Measurements from ENCODE around the gene DYNLT4. TPM values are rescaled to one million over a fixed set of nuclear protein-coding genes. Genes with fewer than 3 reads are reported as not detected.
A peak's percentile ranks its signal among the peaks of the same experiment; 100 is the strongest.

The DYNLT4 gene
- total and polyA plus RNA-seq, 2 of the 13 experiments (the other 11 are each of a cell fraction or from before 2014, with no cell fraction given): 0.77 TPM; not detected in 1

DNA sequence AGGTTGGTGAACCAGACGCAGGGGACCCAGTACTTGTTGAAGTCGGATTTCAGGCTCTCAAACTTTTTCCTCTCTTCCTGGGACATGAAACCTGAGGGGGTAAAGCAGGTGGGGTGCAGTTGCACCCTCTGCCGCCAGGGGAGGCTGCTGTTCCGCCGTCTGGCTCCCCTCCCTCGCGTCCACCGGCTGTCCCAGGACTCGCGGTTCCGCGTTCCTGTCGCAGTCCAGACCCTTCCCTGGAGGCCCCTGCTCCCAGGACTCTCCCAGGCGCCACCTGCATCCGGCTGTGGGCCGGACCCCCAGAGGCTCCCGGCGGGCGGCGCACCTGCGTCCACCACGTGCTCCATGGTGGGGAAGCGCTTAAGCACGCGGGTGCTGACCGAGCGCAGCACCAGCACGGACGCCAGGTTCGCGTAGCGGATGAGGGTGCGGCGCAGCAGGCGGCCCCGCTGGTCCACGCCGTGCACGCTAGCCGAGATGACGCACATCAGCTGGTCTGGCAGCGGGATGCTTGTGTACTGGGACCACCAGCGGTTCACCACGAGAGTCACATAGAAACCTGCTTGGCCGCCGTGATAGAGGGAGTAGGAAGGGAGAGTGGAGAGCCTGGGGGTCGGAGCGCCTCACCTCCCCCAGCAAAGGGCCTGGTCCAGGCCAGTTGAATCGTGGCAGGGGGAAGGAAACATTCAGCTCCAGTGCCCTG, 20.9 kb downstream of the DYNLT4 start (continued):
- TF ChIP-seq MYPOP (CRISPR knock-in tag; IDR thresholded peaks at IDR 0.05) (no peak), ZNF207 (IDR thresholded peaks at IDR 0.05; ENCODE audit: borderline replicate concordance) (no peak), IKZF4 (CRISPR knock-in tag; IDR thresholded peaks at IDR 0.05; ENCODE audit: borderline replicate concordance, low read depth, not compliant biosample characterization) (no peak), ZNF703 (CRISPR knock-in tag; IDR thresholded peaks at IDR 0.05; ENCODE audit: borderline replicate concordance) (no peak), POLR2AphosphoS2 (IDR thresholded peaks at IDR 0.05; ENCODE audit: low read depth, low read length) (no peak), LBX2 (CRISPR knock-in tag; IDR thresholded peaks at IDR 0.05; ENCODE audit: borderline replicate concordance) (peak; percentile 85), TARDBP (CRISPR knock-in tag; IDR thresholded peaks at IDR 0.05) (no peak), ZNF614 (CRISPR knock-in tag; IDR thresholded peaks at IDR 0.05; ENCODE audit: borderline replicate concordance) (peak; percentile 52; the same call in 1 of the 2 replicates), TEAD3 (CRISPR knock-in tag; optimal IDR thresholded peaks at IDR 0.05; ENCODE audit: borderline replicate concordance) (peak; percentile 91), MLXIP (CRISPR knock-in tag; IDR thresholded peaks at IDR 0.05; ENCODE audit: borderline replicate concordance) (no peak), PRDM10 (CRISPR knock-in tag; IDR thresholded peaks at IDR 0.05; ENCODE audit: low read depth) (0 out of 2 replicates have a peak, but pooled peaks have one; percentile 39), ZNF333 (CRISPR knock-in tag; IDR thresholded peaks at IDR 0.05; ENCODE audit: borderline replicate concordance) (0 out of 2 replicates have a peak, but pooled peaks have one; percentile 56), HNF1B (CRISPR knock-in tag; IDR thresholded peaks at IDR 0.05) (peak; percentile 74; the same call in 1 of the 2 replicates), ZNF652 (CRISPR knock-in tag; IDR thresholded peaks at IDR 0.05; ENCODE audit: borderline replicate concordance, low read depth) (no peak), SNAPC2 (CRISPR knock-in tag; IDR thresholded peaks at IDR 0.05) (no peak)
- TF ChIP-seq, protein P1, sequence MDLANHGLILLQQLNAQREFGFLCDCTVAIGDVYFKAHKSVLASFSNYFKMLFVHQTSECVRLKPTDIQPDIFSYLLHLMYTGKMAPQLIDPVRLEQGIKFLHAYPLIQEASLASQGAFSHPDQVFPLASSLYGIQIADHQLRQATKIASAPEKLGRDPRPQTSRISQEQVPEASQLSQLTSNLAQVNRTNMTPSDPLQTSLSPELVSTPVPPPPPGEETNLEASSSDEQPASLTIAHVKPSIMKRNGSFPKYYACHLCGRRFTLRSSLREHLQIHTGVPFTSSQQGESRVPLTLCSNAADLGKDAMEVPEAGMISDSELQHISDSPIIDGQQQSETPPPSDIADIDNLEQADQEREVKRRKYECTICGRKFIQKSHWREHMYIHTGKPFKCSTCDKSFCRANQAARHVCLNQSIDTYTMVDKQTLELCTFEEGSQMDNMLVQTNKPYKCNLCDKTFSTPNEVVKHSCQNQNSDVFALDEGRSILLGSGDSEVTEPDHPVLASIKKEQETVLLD (CRISPR knock-in tag; IDR thresholded peaks at IDR 0.05; ENCODE audit: low read depth): no peak
